SK-N-SH (cell line): Measurements from ENCODE around the gene C16orf87. TPM values are rescaled to one million over a fixed set of nuclear protein-coding genes. Genes with fewer than 3 reads are reported as not detected.

Source experiments
- CTCF ChIA-PET: fragments of 300-600, 350-600 bp; formaldehyde crosslinking; extraction: SDS; loops from one replicate; lab custom pipeline; 2021; lab: Yijun Ruan, JAX
- POLR2A ChIA-PET: fragments of 350-600 bp; sonication (Branson Sonifier 250); formaldehyde crosslinking; extraction: SDS; loops from one replicate; lab custom pipeline; 2020; ENCODE audit warnings: antibody characterized with exemption, inconsistent platforms; lab: Yijun Ruan, JAX
- DNase-seq: peaks from one replicate; pipeline ENCODE4 v3.0.0; 2012
- H2AFZ ChIP-seq: fragments of 200-600 bp; sonication (generic); 2 replicates; pipeline ENCODE4 v1.8.1; 2016; ENCODE audit warnings: antibody characterized with exemption, mild to moderate bottlenecking, low read depth
- H3F3A ChIP-seq: fragments of 200-600 bp; sonication (generic); replicated peaks from 2 replicates; pipeline ENCODE3; 2016; ENCODE audit warnings: antibody characterized with exemption, mild to moderate bottlenecking; ENCODE audit not compliant: insufficient read depth
- H3K27ac ChIP-seq, 2 experiments: fragments of 200-500 bp in 1 of 2; fragments of 200-600 bp in 1 of 2; sonication (Bioruptor generic) in 1 of 2; sonication (generic), shearing (Covaris generic) in 1 of 2; 2 replicates each; pipeline versions ENCODE4 v1.5.1 to v1.6.1; 2014 to 2016; ENCODE audit warnings: low read depth in 2 of 2, inconsistent platforms in 1 of 2, low read length in 1 of 2, mild to moderate bottlenecking in 1 of 2, mixed read lengths in 1 of 2
- H3K27me3 ChIP-seq: fragments of 200-600 bp; sonication (generic), shearing (Covaris generic); 2 replicates; pipeline ENCODE4 v1.6.1; 2016; ENCODE audit warnings: mixed run types; ENCODE audit not compliant: insufficient read depth
- H3K36me3 ChIP-seq, 2 experiments: fragments of 200-500 bp in 1 of 2; fragments of 200-600 bp in 1 of 2; sonication (Bioruptor generic) in 1 of 2; sonication (generic) in 1 of 2; replicated peaks in 1 of 2; 2 replicates each; pipeline versions ENCODE3 to v1.5.1; 2014 to 2016; ENCODE audit warnings: low read length in 1 of 2, mild to moderate bottlenecking in 1 of 2; ENCODE audit not compliant: insufficient read depth in 2 of 2, control insufficient read depth in 1 of 2
- H3K4me1 ChIP-seq, 2 experiments: fragments of 200-500 bp in 1 of 2; fragments of 200-600 bp in 1 of 2; sonication (Bioruptor generic) in 1 of 2; sonication (generic), shearing (Covaris generic) in 1 of 2; 2 replicates each; pipeline versions ENCODE4 v1.5.1 to v1.6.1; 2014 to 2016; ENCODE audit warnings: low read depth in 1 of 2, low read length in 1 of 2, mixed run types in 1 of 2; ENCODE audit not compliant: insufficient read depth in 2 of 2, control insufficient read depth in 1 of 2
- H3K4me2 ChIP-seq: fragments of 200-600 bp; sonication (generic), shearing (Covaris generic); 2 replicates; pipeline ENCODE4 v1.6.1; 2017; ENCODE audit warnings: mixed run types
- H3K4me3 ChIP-seq, 2 experiments: fragments of 200-500 bp in 1 of 2; fragments of 200-600 bp in 1 of 2; sonication (Bioruptor generic) in 1 of 2; sonication (generic), shearing (Covaris generic) in 1 of 2; 2 replicates each; pipeline versions ENCODE4 v1.5.1 to v1.8.1; 2014 to 2016; ENCODE audit warnings: low read depth in 2 of 2, inconsistent platforms in 1 of 2, low read length in 1 of 2, mild to moderate bottlenecking in 1 of 2, mixed read lengths in 1 of 2, moderate library complexity in 1 of 2
- H3K79me2 ChIP-seq: fragments of 200-600 bp; sonication (generic); 2 replicates; pipeline ENCODE4 v1.8.1; 2017; ENCODE audit warnings: mild to moderate bottlenecking; ENCODE audit not compliant: insufficient read depth
- H3K9ac ChIP-seq: fragments of 200-600 bp; sonication (generic); 2 replicates; pipeline ENCODE4 v1.6.1; 2017; ENCODE audit warnings: mixed run types
- H3K9me2 ChIP-seq: fragments of 200-600 bp; sonication (generic); 2 replicates; pipeline ENCODE4 v1.6.1; 2017; ENCODE audit warnings: mixed run types
- H3K9me3 ChIP-seq: fragments of 200-600 bp; sonication (generic); 2 replicates; pipeline ENCODE4 v1.6.1; 2017; ENCODE audit warnings: mixed run types, mild to moderate bottlenecking, moderate library complexity
- H4K20me1 ChIP-seq: fragments of 200-600 bp; sonication (generic); 2 replicates; pipeline ENCODE4 v1.6.1; 2017; ENCODE audit warnings: mild to moderate bottlenecking, mixed run types; ENCODE audit not compliant: insufficient read depth
- EZH2phosphoT487 ChIP-seq: fragments of 200-600 bp; sonication (generic); IDR thresholded peaks from 2 replicates; pipeline ENCODE4 v1.6.1; 2017; ENCODE audit warnings: low read depth, mixed run types, mild to moderate bottlenecking, antibody characterized with exemption, moderate library complexity, borderline replicate concordance
- FOXJ3 ChIP-seq: sonication (generic); formaldehyde crosslinking; IDR thresholded peaks from 2 replicates; pipeline ENCODE4 v1.5.1; 2020; ENCODE audit warnings: mild to moderate bottlenecking, missing genetic modification reagents
- FOXM1 ChIP-seq: IDR thresholded peaks from 2 replicates; pipeline ENCODE4 v1.4.0; 2012; ENCODE audit warnings: low read depth, mild to moderate bottlenecking
- GABPA ChIP-seq: IDR thresholded peaks from 2 replicates; pipeline ENCODE4 v1.4.0; 2012; ENCODE audit warnings: low read depth, mild to moderate bottlenecking
- IRF3 ChIP-seq: fragments of 150-350 bp; IDR thresholded peaks from 2 replicates; pipeline ENCODE4 v1.6.1; 2016; ENCODE audit warnings: mild to moderate bottlenecking, low read depth, low read length
- JUND ChIP-seq: IDR thresholded peaks from 2 replicates; pipeline ENCODE4 v1.4.0; 2012
- MAX ChIP-seq: IDR thresholded peaks from 2 replicates; pipeline ENCODE4 v1.4.0; 2012; ENCODE audit warnings: low read depth
- MEF2A ChIP-seq: IDR thresholded peaks from 2 replicates; pipeline ENCODE4 v1.4.0; 2012; ENCODE audit warnings: low read depth, borderline replicate concordance
- MXI1 ChIP-seq: IDR thresholded peaks from 2 replicates; pipeline ENCODE4 v1.6.1; 2012; ENCODE audit warnings: mild to moderate bottlenecking, low read depth, low read length, improper control_type of control experiment
- RFX5 ChIP-seq: IDR thresholded peaks from 2 replicates; pipeline ENCODE4 v1.6.1; 2012; ENCODE audit warnings: mild to moderate bottlenecking, improper control_type of control experiment, low read length
- RXRA ChIP-seq: IDR thresholded peaks from 2 replicates; pipeline ENCODE4 v1.4.0; 2012; ENCODE audit warnings: low read depth, mild to moderate bottlenecking, borderline replicate concordance
- SIN3A ChIP-seq: IDR thresholded peaks from 2 replicates; pipeline ENCODE4 v1.6.1; 2012; ENCODE audit warnings: low read depth, mild to moderate bottlenecking, low read length, moderate library complexity, borderline replicate concordance
- SMC3 ChIP-seq: IDR thresholded peaks from 2 replicates; pipeline ENCODE4 v1.6.1; 2012; ENCODE audit warnings: low read depth, low read length, improper control_type of control experiment
- TAF1 ChIP-seq: IDR thresholded peaks from 2 replicates; pipeline ENCODE4 v1.6.1; 2012; ENCODE audit warnings: low read depth, mild to moderate bottlenecking, low read length, moderate library complexity, borderline replicate concordance
- USF1 ChIP-seq: IDR thresholded peaks from 2 replicates; pipeline ENCODE4 v1.4.0; 2012; ENCODE audit warnings: low read depth, borderline replicate concordance
- USF2 ChIP-seq: fragments of 150-350 bp; IDR thresholded peaks from 2 replicates; pipeline ENCODE4 v1.6.1; 2017; ENCODE audit warnings: antibody characterized with exemption, low read length, low read depth, borderline replicate concordance
- YY1 ChIP-seq: IDR thresholded peaks from 2 replicates; pipeline ENCODE4 v1.4.0; 2012; ENCODE audit warnings: low read depth, mild to moderate bottlenecking
- ZBTB33 ChIP-seq: IDR thresholded peaks from 2 replicates; pipeline ENCODE4 v1.4.0; 2012; ENCODE audit warnings: low read depth, borderline replicate concordance
- WGBS: methylation state at CpG from one replicate; pipeline ENCODE4 v1.1.6; 2017; ENCODE audit warnings: low lambda C conversion rate; 5-methylcytosine and 5-hydroxymethylcytosine counted together
- polyA plus RNA-seq, 3 experiments: library from polyadenylated mRNA; depleted of rRNA; stranded (reverse); fragments of >200 nt; gene quantifications; 2 replicates each; pipeline ENCODE4 v1.2.3, GENCODE V29; 2012

The C16orf87 gene
- polyA plus RNA-seq, 1 of the 3 experiments (the other 2 are of a cell fraction) = 3.5 TPM

- Histone ChIP-seq H3K9me3 (no peaks in the 10 kb centered on the region), H2AFZ (no peak overlapping the region), H3K79me2 (peaks cover 13% of the 10 kb centered on the region; the same call in 1 of the 2 replicates), H3F3A (peaks cover 4% of the 10 kb centered on the region), H3K9me2 (no peaks in the 10 kb centered on the region), H3K9ac (no peak overlapping the region), H4K20me1 (0 out of 2 replicates have a peak, but pooled peaks cover 3% of the 10 kb centered on the region), H3K4me3 (no peak overlapping the region), H3K27ac (no peak overlapping the region), H3K4me1 (peaks cover 0 to 6% of the 10 kb centered on the region in 2 experiments; a peak in 2 of 4 replicates), H3K36me3 (peaks cover 14 to 17% of the 10 kb centered on the region in 2 experiments), H3K27me3 (no peaks in the 10 kb centered on the region), H3K4me2 (no peak overlapping the region)
- WGBS = 89% methylated on average over 3 of the region's 3 CpGs
- ChIA-PET CTCF (interaction anchor here (0.9 to 3.0 kb wide), 2 partner anchors 11 to 130 kb away, joined by 3 to 16 read pairs; no protein-coding TSS in a partner anchor), POLR2A (no interaction called here)
- no peak for TF ChIP-seq IRF3
- no peak for TF ChIP-seq MXI1
- no peak for TF ChIP-seq MEF2A
- no peak for TF ChIP-seq EZH2phosphoT487
- TF ChIP-seq FOXJ3 = no peak
- no peak for TF ChIP-seq TAF1
- TF ChIP-seq MAX = no peak
- TF ChIP-seq JUND = no peak
- no peak for TF ChIP-seq USF2
- no peak for TF ChIP-seq ZBTB33
- TF ChIP-seq SMC3 = no peak
- no peak for TF ChIP-seq GABPA
- no peak for TF ChIP-seq RFX5
- no peak for TF ChIP-seq YY1
- TF ChIP-seq SIN3A = no peak
- TF ChIP-seq USF1 = no peak
- no peak for TF ChIP-seq RXRA
- no peak for TF ChIP-seq FOXM1
- DNase-seq = no peak
Observed at GRCh38 chr16:46803373-46803772, 27.6 kb downstream of the C16orf87 start.
